Measurements from ENCODE around the gene BST2. TPM values are rescaled to one million over a fixed set of nuclear protein-coding genes. Genes with fewer than 3 reads are reported as not detected.

Gene BST2
- total and polyA plus RNA-seq, 2 of the 4 experiments (the other 2 are of a cell fraction) = 0.18 to 0.92 TPM

- dilution Hi-C loops (cut with HindIII; ENCODE audit: low sequenced_read_pairs, unreplicated experiment) = no loop called here
- Histone ChIP-seq H2BK5ac (ENCODE audit: low read depth, low read length, poor library complexity, severe bottlenecking) (no peak overlapping the region), H3K56ac (ENCODE audit: extremely low read depth, insufficient read depth, low read length) (no peak overlapping the region), H4K8ac (ENCODE audit: low read depth in 2 of 2, low read length in 2 of 2) (no peak overlapping the region), H3K4me3 (ENCODE audit: insufficient read depth, low read depth, low read length) (no peak overlapping the region), H3K4me2 (ENCODE audit: low read depth, low read length) (no peak overlapping the region), H2AFZ (replicated peaks; ENCODE audit: low read length, poor library complexity) (peak overlapping the region; percentile 34), H2AK5ac (ENCODE audit: low read depth, low read length) (no peak overlapping the region), H2BK120ac (ENCODE audit: low read depth, low read length) (no peak overlapping the region), H3K18ac (ENCODE audit: low read depth, low read length) (no peak overlapping the region), H3K4ac (ENCODE audit: low read depth, low read length) (no peak overlapping the region), H3K9ac (ENCODE audit: low read depth, low read length) (no peak overlapping the region), H3K79me1 (ENCODE audit: low read depth in 1 of 2, low read length in 2 of 2) (no peaks in the 10 kb centered on the region), H4K5ac (ENCODE audit: low read depth, low read length) (no peak overlapping the region), H3K23ac (ENCODE audit: low read depth, low read length) (no peak overlapping the region), H3K27me3 (ENCODE audit: control insufficient read depth, insufficient read depth, low read length) (peaks cover 8% of the 10 kb centered on the region; the same call in 1 of the 2 replicates), H3K27ac (ENCODE audit: insufficient read depth, low read length) (no peak overlapping the region), H3K4me1 (ENCODE audit: control insufficient read depth, insufficient read depth, low read length) (0 out of 2 replicates have a peak, but pooled peaks cover 2% of the 10 kb centered on the region), H2BK20ac (ENCODE audit: low read depth, low read length) (no peak overlapping the region), H3K9me1 (ENCODE audit: insufficient read depth, low read length) (no peaks in the 10 kb centered on the region), H2AK9ac (replicated peaks; ENCODE audit: low read depth, low read length, poor library complexity) (no peak overlapping the region), H3K9me3 (ENCODE audit: control insufficient read depth, insufficient read depth, low read length) (no peaks in the 10 kb centered on the region), H3K36me3 (ENCODE audit: control insufficient read depth, insufficient read depth, low read length) (no peaks in the 10 kb centered on the region), H3K14ac (replicated peaks; ENCODE audit: low read depth, low read length) (no peak overlapping the region), H2BK15ac (ENCODE audit: low read depth, low read length) (no peak overlapping the region), H4K20me1 (ENCODE audit: insufficient read depth, low read length) (no peaks in the 10 kb centered on the region; the same call in 1 of the 2 replicates), H4K91ac (ENCODE audit: insufficient read depth, low read depth, low read length) (no peak overlapping the region)
- no peak for TF ChIP-seq CTCF (conservative IDR thresholded peaks at IDR 0.05; ENCODE audit: low read depth, low read length)
- no peak for TF ChIP-seq USF2 (IDR thresholded peaks at IDR 0.05; ENCODE audit: low read depth, low read length)
- TF ChIP-seq POLR2A (IDR thresholded peaks at IDR 0.05; ENCODE audit: low read depth, low read length) = no peak
- TF ChIP-seq NFE2L2 (IDR thresholded peaks at IDR 0.05; ENCODE audit: low read depth, low read length) = no peak
- TF ChIP-seq, protein P1, sequence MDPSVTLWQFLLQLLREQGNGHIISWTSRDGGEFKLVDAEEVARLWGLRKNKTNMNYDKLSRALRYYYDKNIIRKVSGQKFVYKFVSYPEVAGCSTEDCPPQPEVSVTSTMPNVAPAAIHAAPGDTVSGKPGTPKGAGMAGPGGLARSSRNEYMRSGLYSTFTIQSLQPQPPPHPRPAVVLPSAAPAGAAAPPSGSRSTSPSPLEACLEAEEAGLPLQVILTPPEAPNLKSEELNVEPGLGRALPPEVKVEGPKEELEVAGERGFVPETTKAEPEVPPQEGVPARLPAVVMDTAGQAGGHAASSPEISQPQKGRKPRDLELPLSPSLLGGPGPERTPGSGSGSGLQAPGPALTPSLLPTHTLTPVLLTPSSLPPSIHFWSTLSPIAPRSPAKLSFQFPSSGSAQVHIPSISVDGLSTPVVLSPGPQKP (IDR thresholded peaks at IDR 0.05; ENCODE audit: borderline replicate concordance, low read depth, low read length) = no peak
- no peak for TF ChIP-seq CHD1 (IDR thresholded peaks at IDR 0.05; ENCODE audit: low read depth, low read length)
- no peak for TF ChIP-seq MXI1 (IDR thresholded peaks at IDR 0.05; ENCODE audit: borderline replicate concordance, low read depth, low read length)
- TF ChIP-seq RAD21 (IDR thresholded peaks at IDR 0.05; ENCODE audit: low read length) = no peak
- TF ChIP-seq SMC3 (IDR thresholded peaks at IDR 0.05; ENCODE audit: low read depth, low read length) = no peak
- TF ChIP-seq FOS (IDR thresholded peaks at IDR 0.05; ENCODE audit: low read depth, low read length) = no peak
- TF ChIP-seq CEBPB (IDR thresholded peaks at IDR 0.05; ENCODE audit: low read depth, low read length) = no peak
- TF ChIP-seq RFX5 (IDR thresholded peaks at IDR 0.05; ENCODE audit: low read depth, low read length) = no peak
- no peak for TF ChIP-seq MAFK (IDR thresholded peaks at IDR 0.05; ENCODE audit: low read depth, low read length)
- TF ChIP-seq RCOR1 (IDR thresholded peaks at IDR 0.05; ENCODE audit: insufficient replicate concordance, low read length) = no peak
- TF ChIP-seq BHLHE40 (IDR thresholded peaks at IDR 0.05; ENCODE audit: low read depth, low read length) = no peak
- no peak for TF ChIP-seq MAZ (IDR thresholded peaks at IDR 0.05; ENCODE audit: borderline replicate concordance, low read depth, low read length)
- CTCF ChIA-PET = no interaction called here
- BruUV-seq (replicated peaks) = no TSS peak
- WGBS, 2 experiments (ENCODE audit: extremely low coverage in 2 of 2, insufficient read length in 1 of 2) = 81% methylated on average over 8 of the region's 8 CpGs; no CpG with 5 or more reads in 1 of the 2 experiments
- POLR2A ChIA-PET (ENCODE audit: unreplicated experiment) = no interaction called here
- in situ Hi-C loops (cut with MboI; ENCODE audit: low sequenced_read_pairs) = no loop called here
- ATAC-seq (ENCODE audit: low read depth) (no peak), DNase-seq (no peak)
- intact Hi-C loops (cut with micrococcal nuclease) = no loop called here
These were observed 52.0 kb downstream of the BST2 start for GRCh38 chr19:17353386-17353785.

Measured in IMR-90 (cell line).